Eye (tissue), 1 donor: ENCODE results near the gene MBOAT1.

Experiments used
- DNase-seq: peaks from one replicate; pipeline ENCODE4 v3.0.0-alpha.2; 2015

Gene MBOAT1

DNA sequence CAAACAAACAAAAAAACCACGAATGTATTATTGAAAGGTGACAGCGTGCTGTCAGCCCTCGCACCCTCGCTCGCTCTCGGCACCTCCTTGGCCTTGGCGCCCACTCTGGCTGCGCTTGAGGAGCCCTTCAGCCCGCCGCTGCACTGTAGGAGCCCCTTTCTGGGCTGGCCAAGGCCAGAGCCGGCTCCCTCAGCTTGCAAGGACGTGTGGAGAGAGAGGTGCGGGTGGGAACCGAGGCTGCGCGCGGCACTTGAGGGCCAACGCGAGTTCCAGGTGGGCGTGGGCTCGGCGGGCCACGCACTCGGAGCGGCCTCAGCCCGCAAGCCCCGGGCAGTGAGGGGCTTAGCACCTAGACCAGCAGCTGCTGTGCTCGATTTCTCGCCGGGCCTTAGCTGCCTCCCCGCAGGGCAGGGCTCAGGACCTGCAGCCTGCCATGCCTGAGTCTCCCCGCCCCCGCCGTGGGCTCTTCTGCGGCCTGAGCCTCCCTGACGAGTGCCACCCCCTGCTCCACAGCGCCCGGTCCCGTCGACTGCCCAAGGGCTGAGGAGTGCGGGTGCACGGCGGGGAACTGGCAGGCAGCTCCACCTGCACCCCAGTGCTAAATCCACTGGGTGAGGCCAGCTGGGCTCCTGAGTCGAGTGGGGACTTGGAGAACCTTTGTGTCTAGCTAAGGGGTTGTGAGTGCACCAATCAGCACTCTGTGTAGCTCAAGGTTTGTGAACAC lies 20.9 kb upstream of the MBOAT1 start:
- DNase-seq = no peak

DNA sequence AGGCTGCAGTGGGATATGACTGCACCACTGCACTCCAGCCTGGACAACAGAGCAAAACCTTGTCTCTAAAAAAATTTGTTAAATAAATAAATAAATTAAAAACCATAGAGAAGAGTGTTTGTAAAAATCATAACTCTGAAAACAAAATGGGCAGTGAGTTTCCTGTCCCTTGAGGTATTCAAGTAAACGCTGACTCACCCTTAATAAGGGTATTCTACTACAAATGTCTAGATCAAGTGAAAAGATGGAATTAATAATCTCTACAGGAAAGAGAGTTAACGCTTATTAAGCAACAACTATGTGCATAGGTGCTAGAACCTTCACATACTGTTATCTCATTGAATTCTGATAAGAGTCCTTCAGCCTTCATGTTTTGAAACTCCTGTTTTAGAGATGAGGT lies 19.9 kb upstream of the MBOAT1 start:
- DNase-seq = no peak

DNA sequence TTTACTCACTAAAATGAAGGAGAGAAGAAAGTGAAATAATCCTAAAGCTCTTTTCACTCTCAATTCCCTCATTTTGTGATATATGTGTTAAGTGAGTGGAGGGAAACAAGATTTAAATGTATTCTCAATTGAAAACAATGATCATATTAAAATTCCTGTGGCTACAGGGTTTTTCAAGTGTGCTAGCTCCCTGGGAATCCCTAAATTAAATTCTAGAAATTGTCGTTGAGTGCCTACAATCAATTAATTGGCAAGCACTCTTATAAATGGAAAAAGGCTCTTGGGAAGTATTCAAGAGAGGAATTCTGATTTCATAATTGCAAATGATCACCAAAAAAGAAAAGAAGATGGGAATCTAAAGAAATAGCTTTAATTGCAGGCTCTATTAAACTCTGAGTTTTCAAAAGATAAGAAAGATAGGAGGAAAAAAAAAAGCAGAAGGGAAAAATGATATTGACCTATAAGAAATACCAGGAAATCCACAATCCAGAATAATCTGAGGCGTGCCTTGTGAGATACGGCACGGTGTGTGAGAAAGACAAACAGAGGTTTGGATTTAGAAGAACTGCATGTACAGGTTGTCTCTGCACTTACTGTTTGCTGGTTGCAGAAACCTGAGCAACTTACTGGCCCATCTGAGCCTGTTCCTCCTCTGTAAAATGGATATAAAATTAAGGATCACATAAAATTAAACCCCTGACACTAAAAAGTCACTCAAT lies 18.3 kb upstream of the MBOAT1 start:
- no peak for DNase-seq

DNA sequence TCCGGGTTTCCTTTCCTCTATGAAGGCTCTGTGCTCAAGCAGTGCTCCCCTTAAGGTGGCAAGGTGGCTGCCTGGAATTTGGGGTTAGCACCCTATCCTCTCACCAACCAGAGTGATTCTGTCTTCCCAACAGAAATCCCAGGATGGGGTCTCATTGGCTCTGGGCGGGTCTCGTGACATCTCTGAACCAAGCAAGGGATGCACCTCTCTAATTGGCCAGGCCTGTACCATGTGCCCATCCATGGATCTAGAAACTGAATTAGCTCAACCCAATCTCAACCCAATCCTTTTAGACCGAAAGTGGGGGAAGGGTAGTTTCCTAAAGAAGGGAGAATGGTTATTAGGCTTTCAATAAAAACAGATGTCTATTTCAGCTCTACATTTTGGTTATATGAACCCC lies 17.6 kb upstream of the MBOAT1 start:
- no peak for DNase-seq

DNA sequence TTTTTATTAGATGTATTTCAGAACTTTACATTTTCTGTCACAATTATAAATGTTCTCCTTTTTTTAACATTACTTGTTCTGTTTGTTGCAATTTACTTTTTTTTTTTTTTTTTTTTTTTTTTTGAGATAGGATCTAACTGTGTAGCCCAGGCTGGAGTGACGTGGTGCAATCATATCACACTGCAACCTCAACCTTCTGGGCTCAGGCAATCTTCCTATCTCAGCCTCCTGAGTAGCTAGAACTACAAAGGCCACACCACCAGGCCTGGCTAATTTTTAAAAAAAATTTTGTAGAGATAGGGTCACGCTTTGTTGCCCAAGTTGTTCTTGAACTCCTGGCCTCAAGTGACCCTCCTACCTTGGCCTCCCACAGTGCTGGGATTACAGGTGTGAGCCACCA lies 15.1 kb upstream of the MBOAT1 start:
- no peak for DNase-seq

DNA sequence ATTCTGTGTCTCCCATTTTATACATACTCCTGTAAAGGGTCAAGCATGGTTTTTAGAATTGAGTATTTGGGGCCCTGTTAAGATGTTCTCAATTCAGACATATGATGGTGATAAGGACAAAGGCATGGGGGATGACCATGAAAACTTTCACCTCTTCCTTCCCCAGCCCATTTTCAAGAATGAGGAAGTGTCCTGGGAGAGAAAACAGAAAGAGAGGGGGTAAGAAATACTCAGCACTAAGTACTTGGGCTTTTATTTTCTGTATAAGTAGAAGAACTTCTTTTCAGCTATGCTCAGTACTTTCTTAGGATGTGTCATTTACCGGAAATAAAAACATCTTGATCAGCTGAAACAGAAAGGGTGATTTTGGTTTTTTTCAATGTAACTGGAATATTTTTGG lies 10.9 kb upstream of the MBOAT1 start:
- DNase-seq = no peak

DNA sequence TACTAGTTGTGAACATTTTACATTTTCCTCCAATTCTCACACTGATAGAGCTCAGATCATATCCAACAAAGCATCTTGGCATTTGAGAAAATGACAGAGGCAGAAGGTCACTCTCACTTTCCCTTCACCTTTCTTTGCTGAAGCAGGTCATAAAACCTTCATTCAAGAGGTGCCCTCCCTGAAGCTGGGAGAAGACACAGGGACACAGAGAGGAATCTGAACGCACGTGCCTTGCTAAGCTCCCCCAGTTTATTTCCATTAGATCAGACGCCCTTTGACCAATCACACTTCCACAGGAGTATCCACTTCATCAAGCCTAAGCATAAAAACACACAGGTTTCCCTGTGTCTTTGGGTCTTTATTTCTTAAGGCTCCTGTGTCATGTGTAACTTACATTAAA lies 9.2 kb upstream of the MBOAT1 start:
- no peak for DNase-seq

DNA sequence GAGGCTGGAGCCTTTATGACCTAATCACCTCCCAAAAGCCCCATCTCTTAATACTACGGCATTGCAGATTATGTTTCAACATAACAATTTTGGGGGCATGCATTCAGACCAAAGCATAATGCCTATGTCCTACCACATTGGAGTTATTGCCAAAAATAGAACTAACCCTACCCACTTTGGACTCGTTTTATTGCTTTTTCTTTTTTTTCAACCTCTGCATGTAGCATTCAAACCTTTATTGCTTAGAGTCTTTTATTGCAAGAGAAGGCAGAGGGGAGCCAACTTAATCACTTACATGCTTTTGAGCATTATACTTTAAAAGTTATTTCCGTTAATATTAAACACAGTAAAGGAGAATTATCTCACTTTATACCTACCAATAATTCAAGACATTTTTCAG lies 8.1 kb upstream of the MBOAT1 start:
- DNase-seq = no peak

DNA sequence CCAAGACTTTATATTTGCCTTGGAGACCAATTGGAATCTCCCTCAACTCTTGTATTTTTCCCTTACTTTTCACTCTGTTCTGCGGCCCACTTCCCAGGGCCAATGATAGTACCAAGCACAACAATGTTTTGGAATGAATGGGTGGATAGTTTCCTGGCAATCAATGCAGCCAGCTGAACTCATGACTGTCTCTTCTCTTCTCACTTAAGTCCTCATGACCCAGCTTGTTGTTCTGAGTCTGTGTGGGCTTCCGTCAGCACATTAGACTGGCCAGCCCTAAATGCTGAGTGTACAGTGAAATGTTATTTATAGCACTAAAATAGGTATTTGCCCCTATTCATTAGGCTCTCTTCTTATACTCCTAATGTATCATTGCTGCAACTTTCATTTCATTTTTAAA lies 5.6 kb upstream of the MBOAT1 start:
- DNase-seq = no peak

DNA sequence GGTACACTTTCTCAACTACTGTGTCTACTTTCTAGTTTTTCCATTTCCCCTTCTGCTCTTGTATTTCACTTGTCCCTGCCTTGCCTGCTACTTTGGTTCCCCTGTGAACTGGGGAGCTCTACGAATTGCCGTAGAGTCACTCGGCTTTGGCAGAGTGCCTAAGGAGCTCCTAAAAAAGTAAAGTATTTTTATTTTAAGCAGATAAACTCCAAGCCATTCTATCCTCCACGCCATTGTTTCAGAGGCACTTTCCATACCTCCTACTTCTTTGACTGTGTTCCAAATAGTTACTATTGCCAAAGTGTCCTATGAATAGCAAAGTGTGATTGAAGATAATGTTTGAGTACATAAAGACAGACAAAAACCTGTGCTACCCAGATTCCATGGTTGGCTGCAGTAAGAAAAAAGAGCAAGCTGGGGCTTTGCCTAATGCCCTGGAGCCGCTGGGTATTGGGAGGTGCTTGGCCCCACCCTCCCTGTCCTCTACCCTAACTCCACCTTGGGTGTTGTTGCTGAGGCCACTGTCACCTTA lies 5.1 kb upstream of the MBOAT1 start:
- no peak for DNase-seq

DNA sequence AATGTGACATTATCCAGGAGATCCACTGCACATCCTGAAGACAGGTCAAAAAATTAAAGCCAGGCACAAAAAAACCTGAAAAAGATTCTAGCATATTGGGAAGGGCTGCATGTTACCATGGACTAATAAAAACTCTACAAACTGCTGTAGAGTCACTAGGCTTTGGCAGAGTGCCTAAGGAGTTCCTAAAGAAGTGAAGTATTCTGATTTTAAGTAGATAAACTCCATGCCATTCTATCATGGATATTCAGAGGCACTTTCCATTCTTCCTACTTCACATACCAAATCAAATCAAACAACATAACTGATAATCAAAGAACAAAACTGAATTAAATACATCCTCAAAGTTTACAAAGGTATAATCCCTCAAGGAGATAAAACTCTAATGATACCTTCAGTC lies 3.0 kb upstream of the MBOAT1 start:
- DNase-seq = no peak

DNA sequence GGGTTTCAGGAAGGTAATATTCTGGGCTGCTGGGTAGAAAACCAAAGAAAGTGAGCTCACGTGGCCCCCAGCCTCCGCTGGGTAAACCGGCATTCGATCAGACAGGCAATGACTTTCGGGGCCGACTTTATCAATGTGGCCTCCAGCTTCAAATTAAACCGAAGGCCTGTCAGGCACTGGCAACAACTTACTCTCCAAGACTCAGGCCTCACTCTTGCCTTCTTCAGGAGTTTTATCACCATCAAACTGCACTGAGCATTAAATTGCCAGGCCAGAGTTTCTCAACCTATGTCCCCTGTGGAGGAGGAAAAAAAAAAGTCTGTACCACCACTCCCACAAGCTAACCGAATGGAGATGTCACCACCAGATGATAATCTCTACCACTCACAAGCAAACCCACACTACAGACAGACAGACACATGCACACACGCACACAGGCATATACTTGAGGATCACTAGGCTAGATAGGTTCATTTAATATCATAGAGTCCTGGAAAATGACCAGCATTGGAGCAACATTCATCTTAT lies 1.1 kb upstream of the MBOAT1 start:
- DNase-seq = no peak

DNA sequence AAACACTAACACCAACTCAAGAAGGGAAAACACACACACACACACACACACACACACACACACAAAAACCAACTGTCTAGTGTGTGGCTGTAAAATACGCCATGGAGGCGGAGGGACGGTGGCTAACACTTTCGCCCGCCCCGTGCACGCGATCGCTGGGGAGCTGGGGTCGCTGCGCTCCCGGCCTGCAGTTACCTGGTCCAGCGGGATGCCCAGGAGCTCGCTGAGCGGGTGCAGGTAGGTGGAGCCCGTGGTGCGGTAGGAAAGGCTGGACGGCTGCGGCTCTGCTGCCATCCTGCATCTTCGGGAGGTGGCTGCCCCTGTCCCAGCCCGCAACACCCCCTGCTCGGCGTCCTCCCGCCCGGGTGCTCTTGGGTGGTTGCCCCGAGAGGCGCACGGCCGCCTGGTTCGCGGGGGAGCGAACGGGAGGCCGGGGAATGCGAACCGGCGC lies 303 bp downstream of the MBOAT1 start:
- DNase-seq = no peak

DNA sequence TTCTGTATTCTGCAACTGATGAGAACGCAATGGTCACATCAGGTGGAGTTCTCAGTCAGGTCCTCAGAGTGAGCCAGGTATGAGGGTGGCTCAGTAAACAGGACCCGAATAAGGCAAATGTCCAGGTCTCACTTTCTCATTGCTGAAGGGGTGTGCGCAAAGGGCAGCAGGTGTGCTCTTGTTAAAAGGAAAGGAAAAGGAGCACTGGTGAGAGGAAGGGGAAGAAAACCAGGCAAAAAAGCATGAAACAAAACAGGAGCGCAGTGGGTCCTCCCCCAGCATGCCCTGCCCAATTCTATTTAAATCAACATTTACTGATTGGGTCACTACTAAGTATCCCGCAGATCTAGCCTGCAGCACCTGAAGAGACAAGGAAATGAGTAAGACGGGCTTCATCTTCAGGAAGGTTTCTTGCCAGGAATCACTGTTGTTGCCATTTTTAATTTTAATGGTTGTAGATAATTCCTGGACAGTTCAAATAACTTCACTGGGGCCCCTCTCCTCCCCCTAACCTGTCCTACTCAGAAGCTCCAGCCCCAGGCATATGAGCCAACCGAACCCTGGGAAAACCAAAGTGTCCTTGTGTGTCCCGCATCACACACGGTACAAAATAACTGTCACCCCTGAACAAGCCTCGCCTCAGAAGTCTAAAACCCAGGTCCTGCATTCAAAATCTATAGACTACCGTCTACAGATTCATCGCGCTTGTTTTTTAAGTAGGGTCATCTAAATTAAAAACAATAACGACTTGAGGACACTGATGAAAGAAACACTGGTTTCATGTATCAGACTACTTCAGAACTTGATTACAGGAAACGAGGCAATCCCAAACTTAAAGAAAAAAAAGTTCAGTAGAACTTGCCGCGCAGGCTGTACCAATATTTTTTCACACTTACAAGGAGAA lies 980 bp downstream of the MBOAT1 start:
- DNase-seq = no peak

DNA sequence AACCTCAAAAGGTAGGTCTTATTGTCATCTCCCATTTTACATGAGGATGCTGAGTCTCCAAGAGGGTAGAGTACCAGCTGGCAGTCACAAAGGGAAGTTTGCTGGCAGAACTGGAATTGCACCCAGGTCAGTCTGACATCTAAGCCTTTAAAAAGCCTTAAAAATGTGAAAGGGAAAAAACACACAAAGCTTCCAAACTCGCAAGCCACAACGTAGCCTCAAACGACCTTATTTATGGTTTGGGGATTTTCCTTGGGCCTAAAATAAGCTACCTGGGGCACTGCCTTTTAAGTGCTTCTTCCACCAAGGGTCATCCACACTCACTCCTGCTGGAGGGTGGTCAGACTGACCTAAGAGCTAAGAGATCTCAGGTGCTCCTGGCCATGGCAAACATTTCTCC lies 2.1 kb downstream of the MBOAT1 start:
- DNase-seq = no peak

DNA sequence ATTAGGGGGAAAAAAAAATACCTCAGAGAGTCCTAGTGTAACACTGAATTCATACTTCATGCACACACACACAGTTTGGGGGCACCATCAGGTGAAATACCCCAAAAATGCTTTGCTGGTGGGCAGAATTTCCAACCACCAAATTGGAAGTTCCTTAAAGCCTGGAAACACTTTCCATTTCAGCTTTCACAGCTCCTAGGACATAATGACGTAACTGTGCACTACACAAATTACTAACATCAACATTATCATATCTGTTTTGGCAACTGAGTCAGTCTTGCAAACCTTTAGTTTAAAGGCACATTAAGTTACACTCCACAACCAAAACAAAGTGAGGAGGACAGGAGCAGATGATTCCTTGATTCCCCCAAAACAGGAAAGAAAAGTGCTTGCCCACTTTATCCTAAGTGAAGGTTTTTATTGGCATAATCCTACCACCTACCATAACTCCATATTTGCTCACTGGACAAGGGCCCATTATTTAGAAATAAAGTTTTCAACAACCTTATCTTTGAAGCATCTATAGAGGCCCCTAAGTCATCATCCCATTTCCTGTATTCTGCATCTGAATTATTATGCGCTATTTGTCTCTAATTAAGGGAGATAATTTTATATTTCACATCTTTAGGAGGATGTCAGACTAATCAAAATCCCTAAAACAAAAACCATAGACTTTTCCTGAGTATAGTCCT lies 3.4 kb downstream of the MBOAT1 start:
- DNase-seq = no peak

DNA sequence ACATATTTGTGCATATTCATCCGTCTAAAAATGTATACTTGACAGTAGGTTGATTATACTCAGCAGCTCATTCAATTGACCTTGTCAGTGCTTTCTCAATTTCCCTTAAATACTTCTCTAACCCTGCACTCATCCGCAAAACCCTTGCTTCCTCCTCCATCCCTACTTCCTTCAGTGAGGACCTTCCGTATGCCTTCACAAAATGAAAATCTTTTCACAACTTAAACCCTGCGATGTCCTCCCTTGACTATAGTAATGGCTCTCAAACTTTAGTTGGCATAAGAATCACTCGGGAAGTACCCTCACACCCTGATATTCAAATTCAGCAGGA lies 5.2 kb downstream of the MBOAT1 start:
- no peak for DNase-seq

DNA sequence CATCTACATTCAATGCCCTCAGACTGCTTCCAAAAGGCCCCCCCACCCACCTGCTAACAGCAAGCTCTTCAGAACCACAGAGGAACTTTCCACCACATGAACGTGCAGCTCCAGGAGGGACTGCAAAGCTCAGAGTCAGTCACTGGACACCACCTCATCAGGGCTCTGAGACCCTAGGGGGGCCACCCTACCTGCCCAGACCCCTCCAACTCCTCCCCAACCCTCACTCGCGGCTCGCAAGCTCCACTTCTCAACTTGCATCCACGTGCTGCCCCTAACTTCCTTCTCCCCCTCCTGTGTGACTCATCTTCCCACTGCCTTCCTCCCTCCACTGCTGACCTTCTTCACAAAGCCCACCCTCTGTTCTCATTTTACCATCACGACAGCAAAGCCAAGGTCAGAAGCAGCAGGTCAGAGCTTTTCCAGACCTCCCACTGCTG lies 6.5 kb downstream of the MBOAT1 start:
- DNase-seq = no peak

DNA sequence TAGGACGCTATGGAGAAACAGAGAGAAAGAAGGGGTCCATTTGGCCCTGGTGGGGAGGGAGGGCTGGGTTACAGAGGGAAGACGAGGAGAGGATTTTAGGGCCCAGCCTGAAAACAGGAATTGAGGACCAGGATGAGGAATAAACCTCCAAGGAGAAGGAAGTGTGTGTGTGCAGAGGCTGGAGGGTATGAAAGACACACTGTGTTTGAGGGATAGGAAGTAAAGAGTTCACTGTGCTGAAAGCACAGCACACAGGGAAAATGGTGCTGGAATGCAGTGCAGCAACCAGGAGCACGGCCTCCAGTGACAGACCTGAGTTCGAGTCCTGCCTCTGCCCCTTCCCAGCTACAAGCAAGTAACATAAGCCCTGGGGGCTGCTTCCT lies 7.8 kb downstream of the MBOAT1 start:
- DNase-seq = no peak

DNA sequence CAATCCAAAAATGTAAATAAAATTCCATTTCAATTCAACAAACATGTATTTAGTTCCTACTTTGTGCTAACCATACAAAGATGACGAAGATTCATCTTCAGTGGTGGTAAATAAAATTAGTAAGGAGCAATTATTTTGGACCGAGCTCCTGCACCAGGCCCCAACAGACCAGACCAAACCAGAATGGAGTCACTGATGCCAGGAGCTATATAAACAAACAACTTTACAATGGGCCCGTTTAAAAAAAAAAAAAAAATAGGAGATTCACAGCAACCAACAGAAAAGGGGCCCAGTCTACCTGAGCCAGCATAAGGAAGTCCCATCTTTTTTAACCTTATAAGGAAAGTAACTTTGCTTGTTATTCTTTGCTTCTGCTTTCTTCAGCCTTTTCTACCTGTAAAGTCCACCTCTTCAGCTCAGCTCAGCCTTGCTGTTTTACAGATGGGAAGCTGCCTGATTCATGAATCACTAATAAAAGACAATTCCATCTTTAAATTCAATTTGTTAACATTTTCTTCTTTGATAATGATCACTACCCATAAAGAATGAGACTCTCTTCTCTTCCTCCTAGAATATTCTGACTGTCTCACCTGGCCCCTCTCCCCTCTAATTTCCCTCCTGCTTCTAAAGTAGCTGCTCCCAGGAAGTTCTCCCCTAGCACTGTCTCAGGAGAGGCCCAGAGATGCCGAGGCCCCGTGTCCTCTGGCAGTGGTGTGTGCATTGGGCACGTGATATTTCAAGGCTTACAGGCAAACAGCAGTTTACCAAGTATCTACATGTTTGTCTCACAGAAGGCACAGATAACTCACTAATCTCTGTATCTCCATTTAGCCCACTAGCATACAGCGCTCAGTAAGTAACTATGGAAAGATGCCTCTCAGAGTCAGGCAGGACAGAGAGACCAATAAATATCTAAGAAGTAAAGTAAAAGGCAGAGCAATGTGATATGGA lies 8.4 kb downstream of the MBOAT1 start:
- no peak for DNase-seq

DNA sequence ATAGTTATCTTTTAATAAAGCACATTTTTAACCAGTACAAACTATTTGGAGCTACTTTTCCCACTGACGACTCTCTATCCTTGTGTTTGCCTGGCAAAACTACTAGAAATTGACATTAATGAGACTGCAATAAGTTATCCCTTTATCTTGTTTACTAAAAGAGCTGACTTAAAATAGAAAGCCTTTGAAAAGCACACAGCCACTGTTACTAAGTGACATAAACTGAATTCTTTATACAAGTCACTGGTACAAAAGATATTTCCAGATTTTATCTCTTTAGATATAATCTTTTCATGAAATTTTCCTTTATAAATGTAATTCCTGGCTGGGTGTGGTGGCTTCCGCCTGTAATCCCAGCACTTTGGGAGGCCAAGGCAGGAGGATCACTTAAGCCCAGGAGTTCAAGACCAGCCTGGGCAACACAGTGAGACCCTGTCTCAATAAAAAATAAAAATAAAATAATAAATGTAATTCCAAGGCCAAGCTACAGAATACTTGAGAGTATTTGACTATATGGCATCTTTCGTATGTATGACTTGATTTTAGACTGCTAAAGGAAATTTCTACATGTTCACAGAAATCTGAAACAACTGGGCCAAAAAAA lies 9.5 kb downstream of the MBOAT1 start:
- no peak for DNase-seq
